HTERT RPE-1 (cell line): ENCODE data around the gene OR4B1.
"Not testable (repeated sequence)": the region's sequence is repeated elsewhere in the genome, so short reads cannot be mapped to it uniquely, and the experiment has no call there.

Experiments
- in situ Hi-C: fragments of 300-500 bp; cut with MboI; formaldehyde crosslinking; loops from 4 replicates; pipeline ENCODE4 v1.14.3; 2020; ENCODE audit warnings: low sequenced_read_pairs

The OR4B1 gene, protein sequence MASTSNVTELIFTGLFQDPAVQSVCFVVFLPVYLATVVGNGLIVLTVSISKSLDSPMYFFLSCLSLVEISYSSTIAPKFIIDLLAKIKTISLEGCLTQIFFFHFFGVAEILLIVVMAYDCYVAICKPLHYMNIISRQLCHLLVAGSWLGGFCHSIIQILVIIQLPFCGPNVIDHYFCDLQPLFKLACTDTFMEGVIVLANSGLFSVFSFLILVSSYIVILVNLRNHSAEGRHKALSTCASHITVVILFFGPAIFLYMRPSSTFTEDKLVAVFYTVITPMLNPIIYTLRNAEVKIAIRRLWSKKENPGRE

DNA sequence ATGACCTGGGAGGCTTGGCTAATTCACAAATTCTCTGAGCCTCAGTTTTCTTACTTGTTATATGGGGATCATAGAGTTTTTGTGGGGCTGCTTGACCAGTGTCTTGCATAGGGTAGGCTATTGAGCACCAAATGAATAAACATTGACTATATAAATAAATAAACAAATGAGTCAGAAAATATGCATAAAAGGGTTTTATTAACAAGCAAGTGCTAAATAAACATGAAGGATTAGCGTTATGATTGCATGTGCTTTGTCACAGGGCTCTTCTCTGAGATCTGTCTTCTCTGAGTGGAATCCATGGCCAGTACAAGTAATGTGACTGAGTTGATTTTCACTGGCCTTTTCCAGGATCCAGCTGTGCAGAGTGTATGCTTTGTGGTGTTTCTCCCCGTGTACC lies at the start of gene OR4B1:
TSS of gene OR4B1 (plus strand) at position 301 of the 400 bp plus-strand sequence. CDS start at position 301, 0 bp downstream.
- in situ Hi-C loops, result no loop called here

DNA sequence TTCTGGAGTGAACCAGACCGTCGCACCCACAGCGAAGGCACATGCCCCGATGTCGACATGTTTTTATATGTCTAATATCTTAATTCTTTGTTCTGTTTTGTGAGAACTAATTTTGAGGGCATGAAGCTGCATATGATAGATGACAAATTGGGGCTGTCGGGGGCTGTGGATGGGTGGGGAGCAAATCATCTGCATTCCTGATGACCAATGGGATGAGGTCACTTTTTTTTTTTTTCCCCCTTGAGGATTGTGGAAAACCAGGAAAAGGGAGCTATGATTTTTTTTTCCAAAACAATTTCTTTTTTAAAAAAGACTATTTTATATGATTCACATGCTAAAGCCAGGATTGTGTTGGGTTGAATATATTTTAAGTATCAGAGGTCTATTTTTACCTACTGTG lies 49.2 kb upstream of the OR4B1 start:
- in situ Hi-C loops, result no loop called here

DNA sequence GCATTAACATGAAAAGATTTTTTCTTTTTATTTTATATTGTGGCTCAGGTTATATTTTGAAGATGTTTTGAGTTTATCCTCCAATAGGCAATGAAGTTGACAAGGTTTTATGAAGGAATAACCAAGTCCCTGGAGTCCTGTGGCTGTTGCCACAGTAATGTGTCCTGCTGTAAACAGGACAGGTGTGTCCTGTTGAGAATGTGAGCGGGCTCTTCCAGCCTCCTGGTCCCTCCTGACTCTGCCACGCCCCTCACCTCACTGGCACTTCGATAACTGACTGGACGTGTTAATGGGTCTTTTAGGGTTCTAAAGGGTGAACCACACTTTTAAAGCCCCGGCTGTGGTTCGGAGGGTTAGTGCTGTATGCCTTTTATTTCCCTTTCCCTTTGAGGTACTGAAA lies 47.8 kb upstream of the OR4B1 start:
- in situ Hi-C loops, result no loop called here

DNA sequence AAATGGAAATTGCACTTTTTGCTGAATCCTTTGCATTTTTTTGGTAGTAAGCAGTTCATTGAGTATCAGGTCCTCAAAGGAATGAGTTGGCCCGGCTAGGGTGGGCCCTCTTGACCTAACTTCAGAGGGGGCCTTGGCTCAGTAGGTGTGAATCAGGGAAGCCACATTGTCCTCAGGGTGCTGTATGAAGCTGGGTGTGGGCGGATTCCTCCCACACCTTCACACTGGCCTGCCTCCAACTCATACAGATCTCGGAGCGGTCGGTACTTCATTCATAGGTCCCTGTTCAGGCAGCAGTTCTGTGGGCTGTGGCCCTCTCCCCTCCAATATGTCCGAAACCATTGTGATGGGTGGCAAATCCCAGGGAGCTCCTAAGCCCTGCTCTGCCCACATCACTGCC lies 47.4 kb upstream of the OR4B1 start:
- in situ Hi-C loops, result no loop called here

DNA sequence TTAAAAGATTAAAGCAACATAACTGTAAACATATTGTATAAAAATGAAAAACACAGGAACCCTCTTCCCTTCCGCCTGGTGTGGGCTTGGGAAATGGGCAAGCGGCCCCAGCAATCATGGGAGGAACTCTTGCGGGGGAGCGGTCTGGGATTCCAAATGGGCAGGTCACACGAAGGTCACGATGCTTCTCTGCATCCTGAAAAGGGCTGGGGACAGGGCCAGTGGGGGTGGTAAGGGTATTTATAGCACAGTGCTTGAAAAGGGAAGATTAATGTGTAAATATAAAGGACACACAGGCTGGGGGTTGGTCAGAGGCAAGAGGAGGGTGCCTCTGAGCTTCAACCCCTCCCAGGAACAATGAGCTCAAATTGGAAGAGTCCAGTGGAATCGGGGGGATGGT lies 46.9 kb upstream of the OR4B1 start:
- in situ Hi-C loops, result no loop called here

DNA sequence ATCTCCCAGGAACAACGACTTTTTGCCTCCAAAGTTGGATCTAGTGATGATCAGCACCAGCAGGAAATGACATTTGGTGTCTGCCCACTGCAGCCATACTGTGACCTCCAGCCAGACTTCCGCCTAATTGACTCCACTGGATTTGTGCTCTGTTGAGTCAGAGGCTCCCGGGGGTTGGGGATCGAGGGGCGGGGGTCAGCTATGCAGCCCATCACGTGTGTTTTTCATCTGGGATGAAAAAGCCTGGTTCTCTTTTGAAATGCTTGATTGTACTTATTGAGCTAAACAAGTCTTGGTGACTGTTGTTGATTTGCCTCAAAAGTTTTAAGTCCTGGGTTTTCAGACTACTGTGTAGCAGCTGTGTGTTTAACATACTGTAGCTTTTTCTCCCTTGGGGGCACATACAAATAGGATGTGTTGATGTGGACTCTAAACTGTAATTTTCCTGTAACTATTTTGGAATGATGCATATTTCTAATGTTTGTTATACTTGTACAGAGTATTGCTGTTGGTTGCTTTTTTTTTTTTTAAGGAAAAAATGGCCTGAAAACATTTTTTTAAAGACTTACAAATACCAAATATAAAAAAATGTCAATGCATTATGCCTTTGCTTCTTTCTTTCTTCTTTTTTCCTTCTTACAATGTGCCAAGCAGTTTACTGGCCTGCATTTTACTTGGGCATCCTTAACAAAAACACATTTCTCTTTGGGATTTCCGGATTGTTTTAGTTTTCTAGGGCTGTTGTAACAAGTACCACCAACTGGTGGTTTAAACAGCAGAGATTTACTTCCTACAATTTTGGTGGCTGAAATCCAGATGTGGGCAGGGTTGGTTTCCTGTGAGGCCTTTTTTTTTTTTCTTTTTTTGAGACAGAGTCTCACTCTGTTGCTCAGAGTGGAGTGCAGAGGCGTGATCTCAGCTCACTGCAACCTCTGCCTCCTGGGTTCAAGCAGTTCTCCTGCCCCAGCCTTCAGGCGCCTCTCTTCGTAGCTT lies 46.1 kb upstream of the OR4B1 start:
- in situ Hi-C loops, result no loop called here

DNA sequence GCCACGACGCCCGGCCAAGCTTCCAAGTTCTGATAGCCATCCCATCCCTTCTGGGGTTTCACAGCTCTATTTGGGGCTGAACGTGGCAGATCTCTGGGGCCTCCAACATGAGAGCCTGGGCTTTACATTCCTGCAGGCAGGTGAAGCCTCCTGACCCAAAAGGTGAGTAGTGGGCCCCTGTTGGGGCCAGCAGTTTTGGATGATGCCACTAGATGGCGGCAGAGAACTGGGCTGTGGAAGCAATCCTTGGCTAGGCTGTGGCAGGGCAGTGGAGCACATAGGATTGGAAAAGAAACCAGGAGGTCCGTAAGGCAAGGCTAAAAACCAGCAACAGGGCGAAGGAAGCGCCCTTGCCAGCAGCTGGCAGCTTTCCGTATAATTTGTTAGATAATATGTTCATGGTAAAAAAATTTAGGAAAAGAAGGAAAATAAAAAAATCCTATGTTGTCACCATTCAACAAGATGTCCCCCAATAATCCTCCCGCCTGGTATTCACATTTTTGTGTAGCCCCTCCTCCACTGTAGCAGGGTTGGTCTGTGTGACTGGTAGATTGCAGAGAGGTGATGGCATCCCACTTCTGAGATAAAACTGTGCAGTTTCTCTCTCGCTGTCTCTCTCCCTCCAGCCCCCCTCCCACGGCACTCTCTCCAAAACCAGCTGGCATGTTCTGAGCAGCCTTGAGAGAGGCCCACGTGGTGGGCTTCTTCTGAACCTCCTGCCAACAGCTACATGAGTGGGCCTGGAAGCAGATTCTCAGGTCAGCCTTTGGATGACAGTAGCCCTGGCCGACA lies 43.6 kb upstream of the OR4B1 start:
- in situ Hi-C loops, result no loop called here

DNA sequence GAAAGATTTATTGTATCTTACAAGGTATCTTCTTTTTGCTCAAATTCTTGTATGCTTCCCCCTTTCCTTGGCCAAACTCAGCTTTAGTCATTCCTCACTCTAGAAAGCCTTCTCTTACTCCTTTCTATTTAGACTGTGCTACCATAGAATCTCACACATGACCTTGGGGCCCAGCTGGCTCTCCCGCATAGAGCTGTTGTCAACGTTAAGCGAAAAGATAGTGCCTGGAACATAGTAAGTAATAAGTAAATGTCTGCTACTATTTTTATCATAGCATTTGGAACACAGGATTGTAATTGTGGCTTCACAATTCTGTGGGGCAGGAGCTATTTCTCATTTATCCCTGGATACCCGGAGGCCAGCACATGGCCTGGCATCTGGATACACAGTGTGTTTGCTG lies 38.9 kb upstream of the OR4B1 start:
- in situ Hi-C loops, result no loop called here

DNA sequence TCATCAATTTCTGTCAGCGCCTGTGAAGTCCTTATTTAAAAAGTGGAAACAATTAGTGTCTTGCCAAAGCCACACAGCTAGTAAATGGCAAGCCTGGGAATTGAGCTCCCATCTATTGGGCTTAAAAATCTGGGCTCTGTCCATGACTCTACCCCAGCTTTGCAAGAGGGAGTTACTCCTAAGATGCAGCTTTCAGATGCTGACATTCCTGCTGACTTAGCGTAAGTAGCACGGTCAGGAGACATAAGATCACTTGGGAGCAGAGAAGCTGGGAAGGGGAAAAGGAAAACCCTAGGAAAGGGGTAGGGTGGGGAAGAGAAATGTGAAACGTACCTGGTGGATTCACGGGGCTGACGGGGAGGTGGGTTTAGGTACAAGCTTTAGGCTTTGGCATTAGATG lies 36.0 kb upstream of the OR4B1 start:
- in situ Hi-C loops, result no loop called here

DNA sequence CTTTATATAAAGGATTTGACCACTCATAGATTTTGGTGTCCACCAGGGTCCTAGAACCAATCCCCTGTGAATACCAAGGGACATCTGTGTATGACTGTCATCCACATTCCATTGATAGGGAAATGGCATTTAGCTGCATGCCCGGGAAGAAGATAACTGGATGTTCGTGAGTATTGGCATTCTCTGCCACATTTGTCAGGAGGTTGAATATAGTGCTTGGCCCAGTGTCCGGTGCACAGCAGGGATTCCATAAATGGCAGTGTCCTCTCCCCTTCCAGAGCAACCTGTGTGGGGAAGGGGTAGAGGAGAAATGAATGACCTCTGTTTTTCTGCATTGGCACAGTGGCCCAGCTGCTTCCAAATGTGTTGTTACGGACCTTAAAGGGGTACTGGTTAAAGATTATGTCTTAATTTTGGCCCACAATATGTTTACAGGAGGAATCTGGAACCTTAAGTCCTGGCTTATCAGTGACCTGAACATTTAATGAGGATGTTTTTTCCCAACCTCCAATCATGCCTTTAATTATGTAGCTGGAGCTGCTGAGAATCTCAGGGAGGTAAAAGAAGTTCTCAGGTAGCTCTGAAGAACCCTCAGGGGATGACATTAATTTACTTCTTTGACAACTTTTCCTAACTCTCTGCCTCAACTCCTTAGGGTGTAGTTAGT lies 33.6 kb upstream of the OR4B1 start:
- in situ Hi-C loops, result no loop called here

DNA sequence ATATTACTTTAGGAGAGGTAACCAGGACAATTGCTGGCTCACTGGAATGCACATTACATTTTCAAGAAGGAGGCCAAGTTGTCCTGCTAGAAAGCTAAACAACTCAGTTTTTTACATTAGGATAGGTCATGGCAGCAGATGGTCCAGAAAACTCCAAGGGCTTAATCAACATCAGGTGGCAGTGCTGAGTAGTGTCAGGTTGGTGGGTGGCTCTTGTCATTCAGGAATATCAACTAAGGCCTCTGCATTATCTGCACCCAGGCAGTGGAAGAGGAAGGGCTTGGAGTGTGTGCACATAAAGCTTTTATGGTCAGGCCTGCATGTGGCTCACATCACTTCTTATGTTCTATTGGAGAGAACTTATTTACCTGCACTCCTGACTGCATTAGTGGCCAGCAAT lies 32.2 kb upstream of the OR4B1 start:
- in situ Hi-C loops, result no loop called here

DNA sequence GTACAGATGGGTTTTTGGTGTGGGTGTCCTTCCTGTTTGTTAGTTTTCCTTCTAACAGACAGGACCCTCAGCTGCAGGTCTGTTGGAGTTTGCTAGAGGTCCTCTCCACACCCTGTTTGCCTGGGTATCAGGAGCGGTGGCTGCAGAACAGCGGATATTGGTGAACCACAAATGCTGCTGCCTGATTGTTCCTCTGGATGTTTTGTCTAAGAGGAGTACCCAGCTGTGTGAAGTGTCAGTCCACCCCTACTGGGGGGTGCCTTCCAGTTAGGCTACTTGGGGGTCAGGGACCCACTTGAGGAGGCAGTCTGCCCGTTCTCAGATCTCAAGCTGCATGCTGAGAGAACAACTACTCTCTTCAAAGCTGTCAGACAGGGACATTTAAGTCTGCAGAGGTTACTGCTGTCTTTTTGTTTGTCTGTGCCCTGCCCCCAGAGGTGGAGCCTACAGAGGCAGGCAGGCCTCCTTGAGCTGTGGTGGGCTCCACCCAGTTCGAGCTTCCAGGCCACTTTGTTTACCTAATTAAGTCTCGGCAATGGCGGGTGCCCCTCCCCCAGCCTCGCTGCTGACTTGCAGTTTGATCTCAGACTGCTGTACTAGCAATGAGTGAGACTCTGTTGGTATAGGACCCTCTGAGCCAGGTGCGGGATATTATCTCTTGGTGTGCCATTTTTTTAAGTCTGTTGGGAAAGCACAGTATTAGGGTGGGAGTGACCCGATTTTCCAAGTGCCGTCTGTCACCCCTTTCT lies 25.5 kb upstream of the OR4B1 start:
- in situ Hi-C loops, result not testable (repeated sequence)

DNA sequence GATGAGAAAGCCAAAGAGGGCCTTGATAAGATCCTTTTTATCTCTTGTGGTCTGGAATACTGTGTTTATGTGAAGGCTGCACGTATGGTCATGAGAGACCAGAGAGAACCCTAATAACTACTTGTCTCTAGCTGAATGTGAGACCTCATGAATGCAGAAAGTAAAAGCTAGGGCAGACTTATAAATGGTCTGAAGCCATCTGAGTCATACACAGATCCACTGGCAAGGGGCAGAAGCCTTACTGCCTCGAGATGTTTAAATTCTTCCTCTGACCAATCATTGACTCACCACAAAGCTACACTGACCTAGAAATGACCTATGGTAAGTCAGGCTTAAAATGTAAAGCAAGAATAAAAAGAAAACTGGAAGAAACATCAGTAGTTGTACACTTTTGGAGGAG lies 22.7 kb upstream of the OR4B1 start:
- in situ Hi-C loops, result no loop called here

DNA sequence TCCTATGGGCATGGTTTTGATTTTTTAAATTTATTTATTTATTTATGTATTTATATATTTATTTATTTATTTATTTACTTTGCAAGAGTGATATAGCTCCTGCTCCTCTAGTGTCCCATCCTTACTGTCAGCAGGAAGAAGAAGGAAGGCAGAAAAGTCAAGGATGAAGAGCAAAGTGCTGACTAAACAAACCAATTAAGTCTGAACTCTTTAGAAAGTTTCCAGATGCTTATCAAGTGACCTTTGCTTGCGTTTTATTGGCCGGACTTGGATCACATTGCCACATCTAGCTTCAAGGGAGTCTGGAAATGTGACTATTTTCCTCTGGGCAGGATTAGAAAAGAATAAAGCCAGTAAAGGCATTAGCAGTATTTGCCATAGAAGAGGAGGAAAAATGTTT lies 8.7 kb upstream of the OR4B1 start:
- in situ Hi-C loops, result no loop called here

DNA sequence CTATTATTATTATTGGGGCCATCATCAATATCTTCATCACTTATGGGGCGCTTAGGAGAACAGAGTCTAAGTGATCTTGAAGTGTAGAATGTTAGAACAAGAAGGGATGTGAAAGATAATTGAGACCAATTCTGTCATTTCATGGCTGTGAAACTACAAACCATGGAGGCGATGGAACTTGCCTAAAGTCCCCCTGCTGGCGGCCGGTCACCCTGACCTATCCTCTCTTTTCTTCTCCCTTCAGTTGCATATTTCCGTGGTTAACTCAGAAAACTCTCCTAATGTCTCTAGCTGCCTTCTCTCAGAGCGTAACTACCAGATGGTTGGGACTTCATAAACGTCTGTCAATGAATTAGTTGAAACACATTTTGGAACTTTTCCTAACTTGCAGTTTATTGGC lies 6.6 kb upstream of the OR4B1 start:
- in situ Hi-C loops, result no loop called here

DNA sequence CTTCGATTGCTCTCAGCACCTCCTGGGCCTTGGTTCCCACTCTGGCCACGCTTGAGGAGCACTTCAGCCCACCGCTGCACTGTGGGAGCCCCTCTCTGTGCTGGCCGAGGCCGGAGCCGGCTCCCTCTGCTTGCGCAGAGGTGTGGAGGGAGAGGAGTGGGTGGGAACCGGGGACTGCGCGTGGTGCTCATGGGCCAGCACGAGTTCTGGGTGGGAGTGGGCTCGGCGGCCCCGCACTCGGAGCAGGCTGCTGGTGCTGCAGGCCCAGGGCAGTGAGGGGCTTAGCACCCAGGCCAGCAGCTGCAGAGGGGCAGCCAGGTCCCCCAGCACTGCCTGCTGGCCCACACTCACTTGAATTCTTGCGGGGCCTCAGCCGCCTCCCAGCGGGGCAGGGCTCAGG lies 12.2 kb downstream of the OR4B1 start:
- in situ Hi-C loops, result no loop called here

DNA sequence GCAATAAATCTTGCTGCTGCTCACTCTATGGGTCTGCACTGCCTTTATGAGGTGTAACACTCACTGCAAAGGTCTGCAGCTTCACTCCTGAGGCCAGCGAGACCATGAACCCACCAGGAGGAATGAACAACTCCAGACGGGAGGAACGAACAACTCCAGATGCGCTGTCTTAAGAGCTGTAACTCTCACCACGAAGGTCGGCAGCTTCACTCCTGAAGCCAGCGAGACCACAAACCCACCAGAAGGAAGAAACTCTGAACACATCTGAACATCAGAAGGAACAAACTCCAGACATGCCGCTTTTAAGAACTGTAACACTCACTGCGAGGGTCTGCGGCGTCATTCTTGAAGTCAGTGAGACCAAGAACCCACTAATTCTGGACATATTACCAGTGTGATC lies 13.4 kb downstream of the OR4B1 start:
- in situ Hi-C loops, result not testable (repeated sequence)

DNA sequence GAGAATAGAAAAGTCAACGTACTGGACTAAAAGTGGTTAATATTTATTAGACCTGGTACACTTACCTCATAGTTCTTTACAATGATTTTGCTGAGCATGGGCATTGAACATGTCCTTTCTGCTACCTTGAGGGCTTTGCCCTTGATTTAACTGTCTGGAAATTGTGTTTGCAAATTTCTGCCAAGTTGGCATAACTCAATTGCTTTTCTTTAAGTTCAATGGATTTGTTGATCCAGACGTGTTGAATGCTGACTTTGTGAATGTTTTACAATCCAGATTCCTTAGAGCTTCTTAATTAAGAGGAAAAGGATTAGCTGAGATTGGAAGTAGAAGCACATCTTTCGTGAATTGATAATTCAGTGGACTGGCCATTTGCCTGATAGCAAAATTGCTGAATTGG lies 21.1 kb downstream of the OR4B1 start:
- in situ Hi-C loops, result no loop called here

DNA sequence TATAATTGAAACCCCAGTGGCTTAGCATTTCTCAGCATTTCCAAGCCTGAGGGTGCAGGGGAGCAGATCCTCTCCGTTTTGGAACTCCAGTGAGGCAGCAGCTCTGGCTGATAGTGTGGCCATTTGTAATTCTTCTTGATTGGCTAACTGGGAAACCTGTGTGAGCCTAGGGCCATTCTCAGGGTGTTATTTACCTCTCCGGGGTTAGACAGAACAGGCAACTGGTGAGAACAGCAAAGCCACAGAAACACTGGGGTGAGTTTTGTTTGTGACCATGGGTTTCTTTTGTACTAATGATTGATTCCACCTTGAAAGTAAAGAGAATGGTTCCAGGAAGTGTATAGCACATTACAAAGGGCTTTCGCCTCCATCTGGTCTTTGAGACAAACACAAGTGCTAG lies 25.9 kb downstream of the OR4B1 start:
- in situ Hi-C loops, result no loop called here

DNA sequence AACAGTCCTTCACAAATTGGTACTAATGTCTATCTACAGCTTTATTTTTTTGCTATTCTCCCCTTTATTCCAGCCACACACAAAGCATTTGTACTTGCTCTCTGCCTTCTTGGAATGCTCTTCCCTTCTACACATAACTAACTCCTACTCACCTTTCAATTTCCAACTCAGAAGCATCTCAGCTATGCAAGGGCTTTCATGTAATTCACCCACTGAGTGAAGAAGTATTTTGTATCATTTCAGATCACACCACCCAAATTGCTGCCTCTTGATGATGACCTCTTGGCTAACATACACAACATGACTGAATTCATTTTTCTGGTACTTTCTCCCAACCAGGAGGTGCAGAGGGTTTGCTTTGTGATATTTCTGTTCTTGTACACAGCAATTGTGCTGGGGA lies 28.2 kb downstream of the OR4B1 start, which contains the start of gene OR4X2:
TSS of gene OR4X2 (plus strand) at position 301 of the 400 bp plus-strand sequence. CDS start at position 301, 0 bp downstream.
- in situ Hi-C loops, result no loop called here
